ENCODE data around the gene GALNT2. TPM values are rescaled to one million over a fixed set of nuclear protein-coding genes. Genes with fewer than 3 reads are reported as not detected.

GALNT2 gene
- total and polyA plus RNA-seq, 10 of the 15 experiments (the other 5 are each of a cell fraction or from before 2014, with no cell fraction given), result 0.52 to 27.7 (median 16.3) TPM

GRCh38 chr1:230141797-230142607, 75.0 kb downstream of the GALNT2 start:
- POLR2A ChIA-PET, result interaction anchor here (0.7 to 1.3 kb wide), 3 partner anchors 8 to 18 kb away, joined by 4 to 8 read pairs (median 5); no protein-coding TSS in a partner anchor
- Histone ChIP-seq H3K4me3 (no peak overlapping the region), H3K27me3 (replicated peaks in 1 of 2; ENCODE audit: control insufficient read depth in 2 of 2, insufficient read depth in 2 of 2, low read length in 1 of 2) (no peaks in the 10 kb centered on the region), H3K79me2 (ENCODE audit: control insufficient read depth, insufficient read depth, low read length) (peaks cover 6% of the 10 kb centered on the region), H3K27ac (ENCODE audit: control insufficient read depth, insufficient read depth) (no peak overlapping the region), H3K9me3 (replicated peaks; ENCODE audit: control insufficient read depth, insufficient read depth, low read length) (no peaks in the 10 kb centered on the region), H3K4me2 (ENCODE audit: control insufficient read depth, insufficient read depth) (no peak overlapping the region), H4K20me1 (ENCODE audit: control insufficient read depth, insufficient read depth) (no peaks in the 10 kb centered on the region), H3K9ac (ENCODE audit: control insufficient read depth, insufficient read depth, low read length) (no peak overlapping the region), H3K4me1 (ENCODE audit: control insufficient read depth, insufficient read depth, low read length) (peaks cover 23% of the 10 kb centered on the region), H3K36me3 (ENCODE audit: control insufficient read depth in 2 of 2, insufficient read depth in 2 of 2, low read length in 1 of 2) (peaks cover 0 to 3% of the 10 kb centered on the region in 2 experiments; a peak in 2 of 4 replicates), H2AFZ (ENCODE audit: control insufficient read depth, low read depth, low read length) (no peak overlapping the region)
- CTCF ChIA-PET, result interaction anchor here (1.1 to 1.8 kb wide), 3 partner anchors 8 to 25 kb away, joined by 3 to 5 read pairs (median 3); no protein-coding TSS in a partner anchor
- in situ Hi-C loops (cut with MboI) (no loop called here), intact Hi-C loops (cut with micrococcal nuclease; ENCODE audit: unreplicated experiment) (no loop called here)
- 98% methylated on average over 14 of the region's 15 CpGs for WGBS (ENCODE audit: insufficient coverage, insufficient replicate concordance, low lambda C conversion rate, missing lambda C conversion rate)
- DNase-seq (ENCODE audit: low read depth, low spot score) (no peak), ATAC-seq (no peak), FAIRE-seq (no peak)
- BruUV-seq (replicated peaks), result no TSS peak
- RAD21 ChIA-PET (ENCODE audit: unreplicated experiment), result interaction anchor here (1.1 kb wide), 2 partner anchors 8 to 13 kb away, joined by 3 read pairs; no protein-coding TSS in a partner anchor
- SMC1A ChIA-PET (ENCODE audit: uncharacterized antibody, unreplicated experiment), result interaction anchor here (0.8 to 2.1 kb wide), 3 partner anchors 8 to 18 kb away, joined by 4 to 7 read pairs (median 6); no protein-coding TSS in a partner anchor
- TF ChIP-seq NRF1 (conservative IDR thresholded peaks at IDR 0.05; ENCODE audit: low read depth, low read length) (no peak), RB1 (IDR thresholded peaks at IDR 0.05; ENCODE audit: borderline replicate concordance) (no peak), TBL1XR1 (IDR thresholded peaks at IDR 0.05; ENCODE audit: low read depth, low read length) (no peak), ZNF217 (IDR thresholded peaks at IDR 0.05) (no peak), HDAC2 (IDR thresholded peaks at IDR 0.05) (no peak), ZNF207 (IDR thresholded peaks at IDR 0.05; ENCODE audit: borderline replicate concordance) (no peak), POLR2A (IDR thresholded peaks at IDR 0.05; ENCODE audit: low read depth, low read length) (no peak), BCL3 (IDR thresholded peaks at IDR 0.05; ENCODE audit: borderline replicate concordance, insufficient read depth, low read depth, low read length, poor library complexity, severe bottlenecking) (no peak), EP300 (IDR thresholded peaks at IDR 0.05; ENCODE audit: borderline replicate concordance in 1 of 2, control insufficient read depth in 1 of 2, low read depth in 2 of 2, low read length in 2 of 2) (no peak)
